Neural progenitor cell (in vitro differentiated cells): ENCODE results near the gene NRN1L.

Source experiments
- CTCF ChIP-seq: fragments of 200-600 bp; sonication (generic); IDR thresholded peaks from 2 replicates; pipeline ENCODE4 v1.5.1; 2017; ENCODE audit warnings: antibody characterized with exemption, mild to moderate bottlenecking
- EZH2 ChIP-seq: fragments of 200-600 bp; sonication (generic); IDR thresholded peaks from 2 replicates; pipeline ENCODE4 v1.6.1; 2017; ENCODE audit warnings: antibody characterized with exemption, mild to moderate bottlenecking, moderate library complexity

- no peak for TF ChIP-seq CTCF
- no peak for TF ChIP-seq EZH2
These were observed 33.2 kb downstream of the NRN1L start for GRCh38 chr16:67917852-67918236.
